ENCODE measurements around the gene PDCD4.
"Not testable (repeated sequence)": the region's sequence is repeated elsewhere in the genome, so short reads cannot be mapped to it uniquely, and the experiment has no call there.

Gene PDCD4

DNA sequence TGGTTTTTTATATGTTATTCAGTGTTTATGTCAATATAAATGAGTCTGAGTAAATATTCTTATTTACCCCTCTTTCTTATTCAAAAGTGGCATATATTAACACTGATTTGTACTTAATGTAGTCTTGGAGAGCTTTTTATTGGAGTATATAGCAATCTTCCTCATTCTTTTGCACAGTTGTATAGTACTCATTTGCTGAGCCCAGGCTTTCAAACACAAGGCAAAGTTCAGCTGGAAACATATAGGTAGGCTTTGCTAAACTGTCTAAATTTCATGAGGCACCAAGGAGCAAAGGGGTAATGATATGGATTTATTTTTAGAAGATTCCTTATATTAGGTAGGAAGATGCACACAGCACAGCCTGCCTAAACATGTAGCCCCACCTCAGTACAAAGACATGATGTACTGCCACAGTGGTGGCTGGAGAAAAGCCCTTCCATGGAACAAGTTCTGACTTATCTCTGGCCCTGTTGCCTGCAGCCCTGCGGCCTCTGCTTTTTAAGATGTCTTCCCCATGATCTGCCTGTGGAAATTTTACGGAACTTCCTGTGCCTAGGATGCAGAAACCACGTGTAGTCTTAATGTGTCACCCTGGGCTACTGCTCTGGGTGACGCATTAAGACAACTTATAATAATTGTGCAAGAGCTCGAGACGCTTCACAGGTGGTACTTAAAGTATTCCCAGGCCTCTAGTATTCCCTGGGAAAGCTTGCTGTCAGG is 9.6 kb upstream of the PDCD4 start:
- no peak for ATAC-seq

DNA sequence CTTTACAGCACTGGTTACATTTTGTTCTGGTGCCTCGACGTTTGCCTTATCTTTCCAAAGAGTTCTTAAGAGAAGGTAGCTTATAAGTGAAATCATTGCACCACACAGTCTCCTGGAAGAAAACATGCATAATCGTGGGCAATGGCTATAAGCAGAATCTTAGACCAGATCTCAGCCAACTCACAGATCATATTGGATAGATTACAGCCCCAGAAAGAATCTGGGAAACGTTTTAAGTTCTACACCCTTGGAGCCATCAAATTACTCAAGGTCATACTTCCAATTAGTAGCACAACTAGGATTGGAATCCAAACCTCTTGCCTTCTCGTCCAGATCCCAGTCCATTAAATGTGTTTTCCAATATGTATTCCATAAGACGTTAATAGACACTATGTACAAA is 8.8 kb upstream of the PDCD4 start:
- no peak for ATAC-seq

DNA sequence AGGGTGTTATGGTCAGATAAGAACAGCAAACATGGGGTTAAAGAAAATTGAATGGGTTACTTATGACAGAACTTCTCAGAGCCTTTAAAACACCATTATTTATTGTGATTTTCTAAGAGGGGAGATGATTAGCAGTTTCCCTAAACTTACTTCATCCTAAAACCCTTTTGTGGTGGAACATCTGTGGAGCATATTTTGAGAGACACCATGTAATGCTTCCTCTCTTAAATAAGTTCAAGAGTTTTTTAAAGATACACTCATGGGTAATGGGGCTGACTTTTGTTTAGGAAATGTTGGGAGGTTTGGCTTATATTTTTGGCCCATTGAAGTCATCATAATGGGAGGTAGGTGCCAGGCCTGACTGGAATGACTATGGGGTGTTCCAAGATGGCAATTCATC is 8.4 kb upstream of the PDCD4 start:
- no peak for ATAC-seq

DNA sequence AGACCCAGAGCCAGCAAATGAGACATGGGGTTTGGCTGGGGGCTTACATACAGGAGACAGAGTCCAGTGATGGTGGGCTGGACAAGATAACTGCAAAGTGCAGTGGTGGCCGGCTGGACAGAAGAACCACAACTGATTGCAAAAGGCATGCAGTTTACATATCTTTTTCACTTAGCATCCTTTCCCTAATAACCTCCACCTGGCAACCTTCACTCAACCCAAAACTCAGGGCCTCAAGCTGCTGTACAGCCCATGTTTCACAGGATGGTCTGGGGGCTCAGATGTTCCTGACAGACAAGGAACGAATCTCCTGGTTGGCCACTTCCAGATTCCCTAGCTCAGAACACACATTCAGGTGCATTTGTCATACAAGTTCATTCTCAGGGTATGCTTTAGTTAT is 7.8 kb upstream of the PDCD4 start:
- no peak for ATAC-seq

DNA sequence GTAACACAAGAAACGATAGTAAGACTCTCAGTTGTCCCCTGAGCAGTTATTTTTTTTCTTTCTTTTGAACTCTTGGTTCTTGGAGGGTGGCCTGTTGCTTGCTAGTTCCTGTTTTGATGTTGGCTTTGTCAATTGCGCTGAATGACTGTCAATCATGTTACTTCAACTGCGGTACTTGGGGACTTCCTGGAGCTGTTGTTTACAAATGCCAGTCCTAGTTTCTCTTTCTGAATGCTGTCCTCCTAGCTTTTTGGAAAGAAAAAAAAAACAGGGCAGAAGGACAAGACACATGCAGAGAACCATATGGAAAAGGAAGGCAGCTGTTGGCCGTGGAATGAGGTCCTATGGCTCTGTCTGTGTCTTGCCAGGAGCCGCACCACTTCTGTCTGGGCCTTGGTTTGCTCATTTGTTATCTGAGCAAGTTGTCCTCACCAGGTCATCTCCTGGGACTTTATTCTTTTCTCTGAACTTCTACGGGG is 7.0 kb upstream of the PDCD4 start:
- peak; percentile 68 to 74 for ATAC-seq

DNA sequence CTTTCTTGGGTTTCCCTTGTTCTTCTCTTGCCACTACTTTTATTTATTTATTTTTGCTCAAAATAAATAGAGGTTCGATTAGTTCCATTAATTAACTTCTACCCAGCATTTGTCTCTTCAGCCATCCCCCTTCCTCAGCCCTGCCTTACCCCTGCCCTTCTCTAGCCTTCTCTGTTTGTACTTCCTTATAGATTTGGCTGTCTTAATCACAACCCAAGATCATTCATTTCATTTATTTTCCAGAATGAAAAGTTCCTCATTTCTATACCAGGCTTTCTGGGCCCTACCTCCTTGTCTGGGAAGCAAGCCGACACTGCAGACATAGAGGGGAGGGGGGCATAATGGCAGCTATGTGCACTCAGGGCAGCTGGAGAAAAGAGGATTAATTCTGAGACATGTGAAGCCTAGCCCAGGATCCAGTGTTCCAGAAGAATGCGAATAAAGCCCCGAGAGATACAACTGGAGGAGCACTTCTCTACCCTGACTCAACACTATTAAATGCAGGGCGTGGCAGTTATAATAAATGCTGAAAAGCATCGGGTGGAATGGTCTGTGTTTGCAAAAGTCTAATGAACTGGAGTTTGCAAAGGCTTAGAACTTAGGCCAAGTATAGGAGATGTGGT is 6.4 kb upstream of the PDCD4 start:
- ATAC-seq: no peak

DNA sequence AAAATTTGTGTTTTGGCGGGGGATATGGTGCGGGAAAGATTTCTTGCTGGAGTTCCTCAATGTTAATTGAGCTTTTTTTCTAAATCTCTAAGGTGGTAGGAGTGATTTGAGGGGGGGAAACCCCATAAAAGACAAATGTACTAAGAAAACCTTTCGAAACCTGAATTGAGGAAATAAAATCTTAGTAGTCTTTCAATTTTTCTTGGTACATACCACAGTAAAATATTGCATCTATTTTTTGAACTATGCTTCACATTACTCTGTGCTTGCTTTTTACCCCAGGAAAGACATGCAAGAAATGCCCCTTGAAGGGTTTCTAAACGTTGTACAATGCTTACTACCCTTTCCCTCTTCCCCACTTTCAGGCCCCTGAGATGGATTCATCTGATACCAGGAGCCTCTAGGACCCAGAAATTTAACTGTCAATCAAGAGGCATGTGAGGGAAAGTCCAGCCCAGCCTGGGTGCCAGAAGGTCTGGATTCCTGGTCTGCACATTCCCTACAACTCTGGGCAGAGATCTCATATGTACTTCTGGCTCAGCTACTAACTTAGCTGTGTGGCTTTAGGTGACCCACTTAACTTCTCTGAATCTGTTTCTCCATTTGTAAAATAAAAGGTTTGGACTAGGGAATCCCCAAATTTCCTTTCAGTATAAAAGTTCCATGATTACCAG is 5.8 kb upstream of the PDCD4 start:
- peak; percentile 18 to 42 for ATAC-seq

DNA sequence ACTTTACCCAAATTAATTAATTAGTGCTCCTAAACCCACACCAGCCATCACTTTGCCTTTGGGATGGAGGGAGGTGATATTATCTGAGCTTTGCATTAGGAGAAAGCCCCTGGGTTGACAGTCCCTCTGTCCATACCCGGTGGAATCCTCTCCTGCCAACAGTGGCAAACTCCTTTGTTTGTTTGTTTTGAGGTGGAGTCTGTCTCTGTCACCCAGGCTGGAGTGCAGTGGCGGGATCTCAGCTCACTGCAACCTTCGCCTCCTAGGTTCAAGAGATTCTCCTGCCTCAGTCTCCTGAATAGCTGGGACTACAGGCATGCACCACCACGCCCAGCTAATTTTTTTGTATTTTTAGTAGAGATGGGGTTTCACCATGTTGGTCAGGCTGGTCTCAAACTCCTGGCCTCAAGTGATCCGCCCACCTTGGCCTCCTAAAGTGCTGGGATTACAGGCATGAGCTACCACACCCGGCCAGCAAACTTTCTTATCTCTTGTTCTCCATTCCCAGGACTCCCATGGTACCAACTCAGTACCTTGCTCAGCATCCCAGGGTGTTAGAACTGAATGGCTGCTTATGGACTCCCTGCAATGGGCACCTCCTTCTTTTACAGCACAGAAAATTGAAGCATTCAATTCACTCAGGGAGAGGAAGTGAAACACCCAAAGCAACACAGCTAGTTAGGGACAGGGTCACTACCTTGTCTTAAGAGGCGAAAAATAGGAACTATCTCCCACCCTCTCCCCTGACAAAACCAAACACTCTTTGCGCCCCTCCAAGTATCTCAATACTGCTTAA is 4.5 kb upstream of the PDCD4 start:
- ATAC-seq: not testable (repeated sequence)

DNA sequence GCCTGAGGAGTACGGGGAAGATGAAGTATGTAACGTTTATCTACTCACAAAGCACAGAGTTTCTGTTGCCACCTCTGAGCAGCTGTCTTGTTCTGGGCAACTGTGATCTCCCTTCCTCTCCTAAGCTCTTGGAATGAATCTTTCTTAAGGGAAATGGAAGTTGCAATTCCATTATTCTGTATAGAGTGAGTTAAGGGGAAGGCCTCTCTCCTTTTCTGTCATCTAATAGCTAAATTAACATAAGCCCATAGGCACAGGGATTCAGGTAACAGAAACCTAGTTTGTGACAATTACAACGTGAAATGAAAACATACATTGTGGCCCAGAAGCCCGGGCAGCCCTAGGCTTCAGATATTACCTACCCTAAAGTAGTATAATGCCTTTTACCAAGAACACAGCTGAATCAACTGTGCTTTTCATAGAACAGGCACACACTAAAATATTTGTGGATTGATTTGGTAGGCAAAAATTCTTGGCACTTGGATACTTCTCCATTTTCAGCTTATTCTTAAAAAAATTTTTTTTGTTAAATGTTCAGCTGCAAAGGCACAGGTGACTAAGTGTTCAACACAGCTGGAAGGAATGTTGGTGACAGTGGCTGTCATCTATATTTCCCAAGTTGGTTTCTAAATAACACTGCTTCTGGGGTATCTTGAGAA is 3.8 kb upstream of the PDCD4 start:
- ATAC-seq: no peak

DNA sequence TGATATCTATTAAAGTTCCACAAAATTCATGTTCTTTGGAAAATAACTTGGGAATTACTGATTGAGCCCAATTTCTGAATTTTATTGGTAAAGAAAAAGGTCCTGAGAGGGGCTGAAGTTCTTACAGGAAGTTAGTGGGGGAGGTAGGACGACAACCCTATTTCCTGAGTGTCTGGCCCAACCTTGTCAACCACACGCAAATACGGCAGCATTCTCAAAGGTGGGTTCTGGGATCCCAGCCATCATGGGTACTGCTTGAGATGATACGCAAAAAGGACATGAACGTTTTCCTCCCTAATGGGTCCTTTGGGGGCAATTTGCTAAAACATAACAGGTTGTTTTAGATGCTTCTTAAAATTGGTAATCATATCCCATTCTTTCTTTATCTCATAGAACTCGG is 2.7 kb upstream of the PDCD4 start:
- no peak for ATAC-seq

DNA sequence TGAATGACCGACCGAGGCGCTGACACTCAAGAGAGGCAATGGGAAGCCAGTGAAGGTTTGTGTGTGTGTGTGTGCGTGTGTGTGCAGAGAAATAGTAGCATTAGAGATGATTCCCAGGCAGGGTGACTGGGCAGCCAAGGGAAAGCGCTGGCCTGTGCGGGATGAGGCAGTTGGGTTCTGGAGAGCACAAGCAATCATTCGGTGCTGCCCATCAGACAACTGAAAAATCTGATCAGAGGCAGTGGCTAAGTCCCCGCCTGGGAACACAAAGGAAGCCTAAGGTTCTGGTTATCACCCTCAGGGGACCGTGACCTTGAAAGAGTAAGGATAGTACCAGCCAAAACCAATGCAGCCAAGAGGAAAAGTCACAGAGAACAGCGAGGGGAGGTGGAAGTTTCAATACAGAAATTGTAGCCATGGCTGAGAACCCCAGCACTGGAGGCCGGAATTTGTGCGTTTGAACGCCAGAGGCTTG is 868 bp upstream of the PDCD4 start:
- ATAC-seq: no peak

DNA sequence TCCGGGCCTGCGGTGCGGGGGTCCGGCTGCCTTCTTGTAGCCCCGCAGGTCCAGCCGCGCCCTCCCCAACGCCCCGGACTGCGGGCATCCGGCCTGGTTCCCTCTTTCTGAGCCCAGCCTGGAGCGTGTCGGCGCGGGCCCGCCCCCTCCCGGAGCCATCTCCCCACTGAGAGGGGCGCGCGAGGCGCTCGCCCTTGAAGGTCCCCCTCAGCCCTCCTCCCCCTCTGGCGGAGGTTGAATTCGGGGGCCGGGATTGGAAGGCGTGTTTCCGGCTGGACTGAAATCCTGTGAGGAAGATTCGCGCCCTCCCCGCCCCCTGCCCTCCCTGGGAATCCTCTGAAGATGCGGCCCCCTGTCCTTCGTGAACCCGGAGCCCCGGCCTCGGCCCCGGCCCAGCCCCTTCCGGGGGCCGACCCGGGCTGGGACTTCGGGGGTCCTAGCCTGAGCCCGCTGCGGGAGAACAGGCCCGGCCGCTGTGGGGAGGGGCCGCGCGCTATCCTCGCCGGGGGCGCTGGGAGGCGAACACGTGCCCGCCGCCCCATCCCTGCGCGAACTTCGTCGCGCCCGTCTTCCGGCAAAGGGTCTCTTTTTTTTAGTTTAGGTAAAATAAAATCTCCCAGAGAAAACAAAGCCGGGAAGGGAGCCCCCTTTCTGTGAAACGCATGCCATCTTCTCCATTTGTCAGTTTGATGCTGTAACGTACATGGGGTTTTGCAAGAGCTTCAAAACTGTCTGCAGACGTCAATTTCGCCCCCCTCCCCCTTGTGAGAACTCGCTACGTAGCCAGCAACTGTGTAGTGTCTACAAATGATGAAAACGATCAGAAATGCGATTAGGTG is 636 bp downstream of the PDCD4 start:
- ATAC-seq: peak; percentile 71 to 75

DNA sequence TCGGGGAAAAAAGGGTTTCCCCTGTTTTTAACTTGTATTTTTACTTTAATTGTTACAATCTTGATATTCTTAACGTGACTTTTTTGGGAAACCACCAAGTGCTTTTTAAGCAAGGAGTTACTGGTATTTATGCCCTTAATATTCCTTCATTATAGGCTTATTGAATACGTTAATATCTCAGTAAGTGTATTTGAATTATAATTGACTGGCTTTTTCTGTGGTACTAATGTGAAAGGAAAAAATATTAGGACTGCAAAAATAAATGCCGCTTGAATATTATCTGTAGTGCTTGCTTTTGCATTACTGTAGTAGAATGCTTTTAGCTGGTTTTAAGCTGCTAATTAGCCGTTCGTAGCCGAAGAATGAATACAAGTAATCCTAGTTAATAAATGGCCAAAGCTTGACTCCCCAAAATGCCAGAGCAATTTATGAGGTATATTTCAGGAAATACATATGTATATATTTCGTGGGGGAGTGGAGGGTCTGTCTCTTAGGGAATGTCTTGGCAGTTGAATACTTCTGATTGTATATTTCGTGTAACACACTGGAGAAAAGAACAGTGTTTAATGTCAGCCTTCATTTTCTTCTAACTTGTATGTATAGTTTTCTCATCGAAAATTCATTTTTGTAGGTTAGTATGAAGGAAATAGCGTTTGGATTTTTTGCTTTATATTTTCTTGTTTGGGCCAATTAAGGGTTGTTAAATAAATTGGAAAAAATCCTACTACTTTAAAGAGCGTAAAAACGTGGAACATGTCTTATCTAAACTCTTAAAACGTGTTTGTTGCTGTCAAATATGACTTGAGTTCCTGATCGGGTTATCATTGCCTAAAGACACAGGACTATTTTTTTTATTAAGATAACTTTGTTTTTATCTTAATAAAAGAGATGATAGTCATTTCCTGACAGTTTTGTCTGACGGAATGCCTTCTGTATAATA is 1.5 kb downstream of the PDCD4 start:
- ATAC-seq: no peak

DNA sequence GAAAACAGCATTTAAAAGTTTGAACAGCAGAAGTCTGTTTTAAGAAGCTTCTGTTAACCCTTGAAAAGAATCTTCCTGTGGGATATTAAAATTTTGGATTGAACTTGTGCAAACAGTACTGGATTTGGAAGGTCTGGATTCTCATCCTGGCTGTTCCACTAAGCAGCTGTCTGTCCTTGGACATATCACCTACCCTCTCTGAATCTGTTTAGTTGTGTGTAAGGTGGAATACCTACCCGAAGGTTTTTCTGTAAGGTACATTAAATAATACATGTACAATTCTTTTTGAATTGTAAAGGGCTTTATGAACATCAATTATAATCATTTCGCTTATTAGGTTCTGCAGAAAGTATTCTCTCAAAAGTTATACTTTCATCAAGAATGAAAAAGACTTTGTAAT is 2.2 kb downstream of the PDCD4 start:
- ATAC-seq: no peak

DNA sequence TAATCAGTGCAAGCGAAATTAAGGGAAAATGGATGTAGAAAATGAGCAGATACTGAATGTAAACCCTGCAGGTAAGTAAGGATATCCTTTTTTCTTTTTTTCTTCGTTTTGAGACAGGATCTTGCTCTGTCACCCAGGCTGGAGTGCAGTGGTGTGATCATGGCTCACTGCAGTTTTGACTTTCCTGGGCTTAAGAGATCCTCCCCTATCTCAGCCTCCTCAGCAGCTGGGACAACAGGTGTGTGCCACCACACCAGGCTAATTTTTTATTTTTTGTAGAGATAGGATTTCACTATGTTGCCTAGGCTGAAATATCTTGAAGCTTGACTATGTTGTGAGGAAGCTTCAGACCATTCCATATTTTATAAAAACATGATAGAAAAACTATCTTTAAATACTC is 4.3 kb downstream of the PDCD4 start:
- ATAC-seq: no peak

DNA sequence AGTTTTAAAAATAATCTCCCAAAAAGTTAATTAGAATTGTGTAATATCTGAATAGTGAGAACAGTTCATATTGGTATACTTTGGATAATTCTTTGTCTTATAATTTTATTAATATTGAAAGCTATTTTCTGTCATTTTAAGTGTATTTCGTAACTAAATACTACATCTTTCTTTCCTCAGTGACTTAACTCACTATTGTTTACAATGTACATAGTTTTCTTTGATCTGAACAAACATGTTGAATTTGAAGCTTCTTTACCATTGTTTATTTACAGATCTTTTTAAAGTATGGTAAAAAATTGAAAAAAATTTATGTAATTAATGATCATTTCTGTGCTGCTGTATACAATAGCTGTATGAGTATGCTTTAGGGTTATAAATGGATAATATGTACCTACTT is 5.1 kb downstream of the PDCD4 start:
- no peak for ATAC-seq

DNA sequence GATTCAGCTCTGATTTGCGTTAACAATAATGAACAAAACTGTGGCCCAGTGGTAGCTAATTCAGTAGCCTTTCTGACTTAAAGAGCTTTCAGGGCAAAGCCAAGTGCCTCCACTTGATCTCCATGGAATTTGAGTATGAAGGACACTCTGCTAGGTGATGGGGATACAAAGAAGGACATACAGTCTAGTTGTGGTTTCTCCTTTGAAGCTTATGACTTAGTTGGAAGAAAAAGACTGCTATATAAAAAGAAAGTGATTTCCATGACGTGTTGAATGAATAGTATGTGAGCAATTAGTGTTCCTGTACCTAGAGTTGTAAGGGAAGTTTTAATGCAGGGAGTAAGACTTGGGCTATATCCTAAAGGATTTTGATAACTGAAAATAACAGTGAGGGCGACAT is 8.3 kb downstream of the PDCD4 start:
- ATAC-seq: peak; percentile 31 to 33

DNA sequence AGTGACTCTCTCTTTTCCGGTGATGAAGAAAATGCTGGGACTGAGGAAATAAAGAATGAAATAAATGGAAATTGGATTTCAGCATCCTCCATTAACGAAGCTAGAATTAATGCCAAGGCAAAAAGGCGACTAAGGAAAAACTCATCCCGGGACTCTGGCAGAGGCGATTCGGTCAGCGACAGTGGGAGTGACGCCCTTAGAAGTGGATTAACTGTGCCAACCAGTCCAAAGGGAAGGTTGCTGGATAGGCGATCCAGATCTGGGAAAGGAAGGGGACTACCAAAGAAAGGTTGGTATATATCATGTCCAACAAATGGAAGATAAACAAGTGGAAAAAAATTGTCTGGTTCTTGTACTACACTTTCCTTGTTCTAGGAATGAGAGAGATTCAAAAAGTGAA is 9.5 kb downstream of the PDCD4 start:
- ATAC-seq: no peak

DNA sequence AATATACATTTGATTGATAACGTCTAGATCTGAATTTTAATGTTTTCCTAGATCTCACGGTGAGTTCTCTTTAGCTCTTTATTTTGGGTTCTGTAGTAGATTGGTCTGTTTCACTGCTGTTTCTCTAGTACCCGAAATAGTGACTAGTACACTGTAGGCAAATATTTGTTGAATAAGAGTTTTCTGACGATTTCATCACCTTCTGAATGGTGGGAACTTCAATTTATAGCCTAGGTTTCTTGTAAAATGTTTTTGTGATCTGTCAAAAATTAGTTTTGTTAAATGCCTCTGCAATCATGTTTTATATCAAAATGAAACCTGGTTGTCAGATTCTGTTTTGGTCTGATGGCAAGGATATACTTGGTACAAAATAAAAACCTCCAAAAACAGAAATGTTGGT is 10.2 kb downstream of the PDCD4 start:
- ATAC-seq: no peak

DNA sequence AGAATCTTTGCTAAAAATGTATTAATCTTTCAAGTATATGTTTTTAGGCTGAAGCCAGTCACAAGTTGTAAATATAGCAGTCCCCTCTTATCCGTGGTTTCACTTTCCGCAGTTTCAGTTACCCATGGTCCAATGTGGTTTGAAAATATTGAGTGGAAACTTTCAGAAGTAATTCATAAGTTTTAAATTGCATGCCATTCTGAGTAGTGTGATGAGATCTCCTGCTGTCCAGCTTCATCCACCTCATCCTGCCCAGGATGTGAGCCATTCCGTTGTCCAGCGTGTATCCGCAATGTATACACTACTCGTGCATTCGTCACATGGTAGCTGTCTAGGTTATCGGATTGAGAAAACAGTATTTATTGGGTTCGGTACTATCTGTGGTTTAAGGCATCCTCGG is 12.2 kb downstream of the PDCD4 start:
- ATAC-seq: peak; percentile 36 to 50
